ENCODE measurements around the gene LRBA. TPM values are rescaled to one million over a fixed set of nuclear protein-coding genes. Genes with fewer than 3 reads are reported as not detected.

LRBA gene
- total and polyA plus RNA-seq, 2 donors (not counting 3 experiments of a cell fraction or from before 2014, with no cell fraction given), result 18.0 to 35.1 TPM

GRCh38 chr4:150911326-150911725 is 103.8 kb downstream of the LRBA start:
- ChIA-PET POLR2A (no interaction called here), CTCF (no interaction called here)
- dilution Hi-C loops (cut with MboI; ENCODE audit: extremely low pct_ligation_motif_present, low sequenced_read_pairs) (no loop called here), intact Hi-C loops (cut with micrococcal nuclease) (no loop called here)
- TF ChIP-seq FOS (IDR thresholded peaks at IDR 0.05; ENCODE audit: borderline replicate concordance, insufficient read depth, low read length), result no peak
- no peak for TF ChIP-seq JUN (IDR thresholded peaks at IDR 0.05; ENCODE audit: borderline replicate concordance, insufficient read depth, insufficient read length, low read depth)
- no peak for TF ChIP-seq MYC (IDR thresholded peaks at IDR 0.05; ENCODE audit: low read depth, low read length)
- DNase-seq (ENCODE audit: low read depth, low spot score), result no peak
- Histone ChIP-seq H3K27ac (ENCODE audit: insufficient read depth, low read depth, low read length) (no peak overlapping the region), H3K4me1 (ENCODE audit: control insufficient read depth, extremely low read depth, insufficient read depth, low read length) (no peaks in the 10 kb centered on the region), H3K9me3 (replicated peaks; ENCODE audit: control insufficient read depth, insufficient read depth, low read length) (no peaks in the 10 kb centered on the region), H3K4me2 (ENCODE audit: insufficient read depth, low read length) (no peak overlapping the region), H3K79me2 (ENCODE audit: control insufficient read depth, insufficient read depth, low read length) (no peaks in the 10 kb centered on the region), H3K4me3 (replicated peaks in 1 of 3; ENCODE audit: insufficient read depth in 1 of 3, low read depth in 1 of 3, low read length in 3 of 3) (no peak overlapping the region), H3K9me1 (replicated peaks; ENCODE audit: control insufficient read depth, extremely low read depth, insufficient read depth, low read length) (no peaks in the 10 kb centered on the region), H3K9ac (replicated peaks; ENCODE audit: extremely low read depth, insufficient read depth, low read length) (no peak overlapping the region), H2AFZ (ENCODE audit: low read depth, low read length) (no peak overlapping the region), H4K20me1 (replicated peaks; ENCODE audit: control insufficient read depth, extremely low read depth, insufficient read depth, low read length) (no peaks in the 10 kb centered on the region), H3K36me3 (ENCODE audit: control insufficient read depth in 2 of 2, extremely low read depth in 1 of 2, insufficient read depth in 2 of 2, low read length in 2 of 2) (peaks cover 0 to 3% of the 10 kb centered on the region in 2 experiments), H3K27me3 (ENCODE audit: control insufficient read depth in 2 of 2, insufficient read depth in 2 of 2, low read length in 2 of 2) (no peaks in the 10 kb centered on the region)
- no peak for FAIRE-seq
- BruUV-seq (replicated peaks), result no TSS peak

- Histone ChIP-seq H3K9me1 (replicated peaks; ENCODE audit: control insufficient read depth, extremely low read depth, insufficient read depth, low read length) (no peaks in the 10 kb centered on the region), H3K4me2 (ENCODE audit: insufficient read depth, low read length) (no peak overlapping the region), H3K9me3 (replicated peaks; ENCODE audit: control insufficient read depth, insufficient read depth, low read length) (no peaks in the 10 kb centered on the region), H4K20me1 (replicated peaks; ENCODE audit: control insufficient read depth, extremely low read depth, insufficient read depth, low read length) (no peaks in the 10 kb centered on the region), H3K4me3 (replicated peaks in 1 of 3; ENCODE audit: insufficient read depth in 1 of 3, low read depth in 1 of 3, low read length in 3 of 3) (no peak overlapping the region), H3K9ac (replicated peaks; ENCODE audit: extremely low read depth, insufficient read depth, low read length) (no peak overlapping the region), H3K27ac (ENCODE audit: insufficient read depth, low read depth, low read length) (no peak overlapping the region), H3K4me1 (ENCODE audit: control insufficient read depth, extremely low read depth, insufficient read depth, low read length) (no peaks in the 10 kb centered on the region), H3K27me3 (ENCODE audit: control insufficient read depth in 2 of 2, insufficient read depth in 2 of 2, low read length in 2 of 2) (no peaks in the 10 kb centered on the region), H2AFZ (ENCODE audit: low read depth, low read length) (no peak overlapping the region), H3K79me2 (ENCODE audit: control insufficient read depth, insufficient read depth, low read length) (no peaks in the 10 kb centered on the region), H3K36me3 (ENCODE audit: control insufficient read depth in 2 of 2, extremely low read depth in 1 of 2, insufficient read depth in 2 of 2, low read length in 2 of 2) (peaks cover 0 to 3% of the 10 kb centered on the region in 2 experiments)
- no peak for TF ChIP-seq MYC (IDR thresholded peaks at IDR 0.05; ENCODE audit: low read depth, low read length)
- no peak for TF ChIP-seq POLR2AphosphoS5 (IDR thresholded peaks at IDR 0.05; ENCODE audit: insufficient read depth, low read depth, low read length)
- TF ChIP-seq GATA2 (IDR thresholded peaks at IDR 0.05; ENCODE audit: insufficient read depth, insufficient read length, low read depth, low read length), result no peak
- TF ChIP-seq CTCF (IDR thresholded peaks at IDR 0.05; ENCODE audit: extremely low read depth in 1 of 2, insufficient read depth in 1 of 2, low read depth in 1 of 2, low read length in 2 of 2), result no peak
- TF ChIP-seq FOS (IDR thresholded peaks at IDR 0.05; ENCODE audit: borderline replicate concordance, insufficient read depth, low read length), result no peak
- TF ChIP-seq POLR2A (IDR thresholded peaks at IDR 0.05; ENCODE audit: low read depth, low read length), result no peak
- no peak for TF ChIP-seq JUN (IDR thresholded peaks at IDR 0.05; ENCODE audit: borderline replicate concordance, insufficient read depth, insufficient read length, low read depth)
- no peak for TF ChIP-seq EZH2 (IDR thresholded peaks at IDR 0.05; ENCODE audit: borderline replicate concordance, low read depth, low read length, severe bottlenecking)
- TF ChIP-seq MAX (IDR thresholded peaks at IDR 0.05; ENCODE audit: insufficient read depth, insufficient read length), result no peak
- intact Hi-C loops (cut with micrococcal nuclease) (no loop called here), dilution Hi-C loops (cut with MboI; ENCODE audit: extremely low pct_ligation_motif_present, low sequenced_read_pairs) (no loop called here)
- BruUV-seq (replicated peaks), result no TSS peak
- FAIRE-seq (no peak), DNase-seq (ENCODE audit: low read depth, low spot score) (no peak)
- ChIA-PET CTCF (interaction anchor here (1.0 kb wide), 1 partner anchor 42 kb away, joined by 3 read pairs; no protein-coding TSS in a partner anchor), POLR2A (no interaction called here)
These were observed 106.0 kb downstream of the LRBA start for GRCh38 chr4:150909116-150909515.
